HG03354 (cell line): Measurements from ENCODE around the gene PRAMEF18.
"Not testable (repeated sequence)": the region's sequence is repeated elsewhere in the genome, so short reads cannot be mapped to it uniquely, and the experiment has no call there.

ENCODE experiments used
- ATAC-seq: cut with Tn5 transposase; IDR thresholded peaks from one replicate; pipeline ENCODE4 v1.9.1; 2021; ENCODE audit warnings: mild to moderate bottlenecking; ENCODE audit not compliant: unreplicated experiment, poor library complexity, severe bottlenecking

Gene PRAMEF18

DNA sequence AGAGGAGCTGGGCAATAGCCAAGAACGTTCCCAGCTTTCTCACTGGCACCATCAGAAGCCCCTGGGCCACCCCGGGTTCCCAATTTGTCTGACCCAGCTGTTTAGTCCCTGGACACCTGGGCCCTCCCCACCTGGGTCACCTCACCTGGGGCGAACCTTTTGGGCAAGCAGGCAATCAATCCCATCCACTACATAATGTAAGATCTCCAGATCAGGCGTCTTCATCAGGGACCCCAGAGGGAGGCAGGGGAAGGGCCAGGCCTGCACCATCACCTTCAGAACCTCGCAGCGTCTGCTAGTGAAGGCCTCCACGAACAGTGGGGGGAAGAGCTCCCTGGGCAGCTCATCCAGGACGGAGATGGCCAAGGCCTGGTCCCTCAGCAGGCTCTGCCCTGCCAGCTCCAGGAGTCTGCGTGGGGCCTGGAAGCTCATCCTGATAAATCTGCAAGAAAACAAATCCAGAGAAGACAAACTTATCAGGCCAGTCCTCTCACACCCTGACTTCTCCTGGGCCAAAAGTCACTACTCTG, at the start of gene PRAMEF18:
Gene PRAMEF18 (minus strand): TSS at position 480 of the 530 bp plus-strand sequence. CDS start 48 bp downstream, at position 432.
- ATAC-seq, result not testable (repeated sequence)

GRCh38 chr1:13265124-13265523, 39.2 kb upstream of the PRAMEF18 start:
- ATAC-seq, result not testable (repeated sequence)

DNA sequence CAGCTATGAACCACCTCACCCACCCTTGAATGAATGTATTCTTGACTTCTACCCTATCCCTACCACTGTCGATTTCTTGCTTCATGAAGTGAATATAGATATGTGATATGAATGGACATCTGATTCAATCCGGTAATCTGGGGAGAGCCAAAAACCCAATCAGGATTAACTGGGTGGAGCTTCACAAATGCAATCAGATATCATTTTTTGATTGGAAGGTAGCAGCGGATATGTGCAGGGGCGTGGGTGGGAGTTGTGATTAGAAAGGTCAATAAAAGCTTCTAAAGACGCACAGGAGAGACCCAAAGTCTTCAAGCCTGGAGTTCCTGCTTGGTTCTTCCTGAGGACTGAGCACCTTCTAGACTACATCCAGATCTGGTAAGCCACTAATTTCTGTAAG, 27.9 kb upstream of the PRAMEF18 start, which contains the start of gene PRAMEF5:
Gene PRAMEF5 (plus strand): TSS at position 301 of the 400 bp plus-strand sequence. CDS start 5,071 bp downstream, outside the sequence.
- ATAC-seq, result not testable (repeated sequence)

GRCh38 chr1:13247122-13247521, 21.2 kb upstream of the PRAMEF18 start:
- ATAC-seq, result not testable (repeated sequence)

GRCh38 chr1:13246554-13246871, 20.6 kb upstream of the PRAMEF18 start:
- ATAC-seq, result not testable (repeated sequence)

DNA sequence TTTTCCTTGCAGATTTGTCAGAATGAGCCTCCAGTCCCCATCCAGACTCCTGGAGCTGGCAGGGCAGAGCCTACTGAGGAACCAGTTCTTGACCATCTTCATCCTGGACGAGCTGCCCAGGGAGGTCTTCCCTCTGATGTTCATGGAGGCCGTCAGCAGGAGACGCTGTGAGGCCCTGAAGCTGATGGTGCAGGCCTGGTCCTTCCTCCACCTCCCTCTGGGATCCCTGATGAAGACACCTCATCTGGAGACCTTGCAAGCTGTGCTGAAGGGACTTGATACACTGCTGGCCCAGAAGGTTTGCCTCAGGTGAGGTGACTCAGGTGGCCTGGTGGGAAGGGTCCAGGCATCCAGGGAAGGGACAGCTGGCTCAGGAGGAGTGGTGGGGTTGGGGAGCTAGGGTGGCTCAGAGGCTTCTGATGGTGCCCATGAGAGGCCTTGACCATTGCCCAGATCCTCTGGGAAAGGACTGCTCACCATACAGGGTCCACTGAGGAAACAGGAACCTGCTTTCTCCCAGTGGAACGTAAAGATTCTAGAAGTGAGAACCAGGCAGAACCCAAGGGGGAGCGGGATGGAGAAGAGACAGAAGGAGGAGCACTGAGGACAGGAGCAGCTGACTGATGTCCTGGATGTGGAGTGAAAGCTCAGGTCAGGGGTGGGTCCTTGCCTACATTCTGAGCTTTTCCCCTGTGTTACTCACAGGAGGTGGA, 20.0 kb upstream of the PRAMEF18 start:
- not testable (repeated sequence) for ATAC-seq

DNA sequence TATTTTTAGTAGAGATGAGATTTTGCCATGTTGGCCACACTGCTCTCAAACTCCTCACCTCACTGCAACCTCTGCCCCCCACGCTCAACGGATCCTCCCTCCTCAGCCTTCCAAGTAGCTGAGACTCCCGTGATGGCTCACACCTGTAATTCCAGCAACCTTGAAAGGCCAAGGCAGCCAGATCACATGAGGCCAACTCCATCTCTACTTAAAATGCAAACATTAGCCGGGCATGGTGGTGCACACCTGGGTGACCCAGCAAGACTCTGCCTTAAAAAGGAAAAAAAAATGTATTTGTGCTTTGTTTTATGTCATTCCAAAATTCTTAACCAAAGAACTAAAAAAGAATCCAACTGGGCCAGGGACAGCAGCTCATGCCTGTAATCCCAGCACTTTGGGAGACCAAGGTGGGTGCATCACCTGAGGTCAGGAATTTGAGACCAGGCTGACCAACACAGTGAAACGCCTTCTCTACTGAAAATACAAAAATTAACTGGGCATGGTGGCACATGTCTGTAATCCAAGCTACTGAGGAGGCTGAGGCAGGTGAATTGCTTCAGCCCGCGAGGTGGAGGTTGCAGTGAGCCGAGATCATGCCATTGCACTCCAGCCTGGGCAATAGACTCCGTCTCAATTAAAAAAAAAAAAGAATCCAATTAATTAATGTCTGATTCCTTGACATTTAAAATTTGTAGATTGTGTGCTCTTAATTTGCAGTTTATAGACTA, 17.7 kb upstream of the PRAMEF18 start:
- ATAC-seq, result not testable (repeated sequence)

DNA sequence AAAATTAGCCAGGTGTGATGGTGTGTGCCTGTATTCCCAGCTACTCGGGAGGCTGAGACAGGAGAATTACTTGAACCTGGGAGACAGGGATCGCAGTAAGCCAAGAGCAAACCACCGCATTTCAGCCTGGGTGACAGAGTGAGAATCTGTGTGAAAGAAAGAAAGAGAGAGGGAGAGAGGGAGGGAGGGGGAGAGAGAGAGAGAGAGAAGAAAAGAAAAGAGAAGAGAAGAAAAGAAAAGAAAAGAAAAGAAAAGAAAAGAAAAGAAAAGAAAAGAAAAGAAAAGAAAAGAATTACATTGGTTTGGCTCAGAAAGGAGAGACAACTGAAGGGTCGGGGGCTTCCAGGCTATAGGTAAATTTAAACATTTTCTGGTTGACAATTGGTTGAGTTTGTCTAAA, 13.7 kb upstream of the PRAMEF18 start:
- not testable (repeated sequence) for ATAC-seq

GRCh38 chr1:13237572-13237971, 11.6 kb upstream of the PRAMEF18 start:
- ATAC-seq, result not testable (repeated sequence)

DNA sequence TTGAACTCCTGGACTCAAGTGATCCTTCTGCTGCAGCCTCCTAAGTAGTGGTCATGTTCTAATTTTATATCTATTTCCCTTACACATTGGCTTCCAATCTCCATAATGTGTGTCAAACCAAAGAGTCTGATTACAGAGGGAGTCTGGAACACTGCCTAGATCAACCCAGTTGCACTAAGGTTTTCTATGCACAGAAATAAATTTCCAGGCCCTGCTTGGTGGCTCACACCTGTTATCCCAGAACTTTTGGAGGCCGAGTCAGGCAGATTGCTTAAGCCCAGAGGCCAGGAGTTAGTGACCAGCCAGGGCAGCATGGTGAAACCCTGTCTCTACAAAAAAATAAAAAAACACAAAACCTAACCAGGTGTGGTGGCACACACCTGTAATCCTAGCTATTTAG, 8.1 kb upstream of the PRAMEF18 start:
- not testable (repeated sequence) for ATAC-seq

GRCh38 chr1:13232056-13232455, 6.1 kb upstream of the PRAMEF18 start:
- ATAC-seq, result not testable (repeated sequence)

- ATAC-seq, result not testable (repeated sequence)
Observed at GRCh38 chr1:13231061-13231750, 5.3 kb upstream of the PRAMEF18 start.

GRCh38 chr1:13230601-13231000, 4.6 kb upstream of the PRAMEF18 start:
- ATAC-seq, result not testable (repeated sequence)

- ATAC-seq, result not testable (repeated sequence)
Observed at GRCh38 chr1:13230096-13230495, 4.1 kb upstream of the PRAMEF18 start.

- ATAC-seq, result no peak
Observed at GRCh38 chr1:13228343-13228781, 2.4 kb upstream of the PRAMEF18 start.

DNA sequence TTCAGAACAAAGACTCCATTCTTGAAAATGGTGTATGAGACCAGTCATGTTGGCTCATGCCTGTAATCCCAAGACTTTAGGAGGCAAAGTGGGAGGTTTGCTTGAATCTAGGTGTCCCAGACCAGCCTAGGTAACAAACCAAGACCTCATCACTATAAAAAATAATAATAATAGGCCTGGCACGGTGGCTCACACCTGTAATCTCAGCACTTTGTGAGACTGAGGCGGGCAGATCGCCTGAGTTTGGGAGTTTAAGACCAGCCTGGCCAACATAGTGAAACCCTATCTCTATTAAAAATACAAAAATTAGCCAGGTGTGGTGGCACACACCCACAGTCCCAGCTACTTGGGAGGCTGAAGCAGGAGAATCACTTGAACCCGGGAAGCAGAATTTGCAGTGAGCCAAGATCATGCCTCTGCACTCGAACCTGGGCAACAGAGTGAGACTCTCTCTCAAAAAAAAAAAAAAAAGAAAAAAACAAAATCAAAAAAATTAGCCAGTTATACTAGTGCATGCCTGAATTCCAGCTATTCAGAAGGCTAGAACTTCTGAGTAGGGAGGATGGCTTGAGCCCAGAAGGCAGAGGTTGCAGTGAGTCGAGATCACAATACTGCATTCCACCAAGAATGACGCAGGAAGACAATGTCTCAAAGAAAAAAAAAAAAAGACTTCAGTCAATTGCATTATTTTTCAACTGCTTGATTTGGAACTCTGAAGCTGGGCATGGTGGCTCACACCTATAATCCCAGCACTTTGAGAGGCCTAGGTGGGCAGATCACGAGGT, 1.5 kb upstream of the PRAMEF18 start:
- not testable (repeated sequence) for ATAC-seq

- ATAC-seq, result no peak
Observed at GRCh38 chr1:13224480-13225060, 1.4 kb downstream of the PRAMEF18 start.

GRCh38 chr1:13222788-13223187, 3.2 kb downstream of the PRAMEF18 start:
- not testable (repeated sequence) for ATAC-seq

DNA sequence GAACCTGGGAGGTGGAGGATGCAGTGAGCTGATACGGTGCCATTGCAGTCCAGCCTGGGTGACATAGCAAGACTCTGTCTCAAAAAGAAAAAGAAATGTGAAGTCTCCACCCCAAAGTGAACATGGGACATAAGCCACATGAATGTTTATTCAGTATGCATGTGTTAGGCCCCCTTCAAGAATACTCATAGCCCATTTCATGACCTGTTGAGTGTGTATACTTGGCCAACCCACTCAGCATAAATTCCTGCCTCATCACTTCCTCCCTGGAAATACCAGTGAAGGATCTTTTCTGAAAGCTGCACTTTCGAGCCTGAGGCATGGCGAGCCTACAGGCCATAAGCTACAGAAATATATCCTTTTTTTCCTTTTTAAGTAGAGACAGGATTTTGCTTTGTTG, 6.8 kb downstream of the PRAMEF18 start:
- not testable (repeated sequence) for ATAC-seq
